ENCODE data around the gene CD300C.

DNA sequence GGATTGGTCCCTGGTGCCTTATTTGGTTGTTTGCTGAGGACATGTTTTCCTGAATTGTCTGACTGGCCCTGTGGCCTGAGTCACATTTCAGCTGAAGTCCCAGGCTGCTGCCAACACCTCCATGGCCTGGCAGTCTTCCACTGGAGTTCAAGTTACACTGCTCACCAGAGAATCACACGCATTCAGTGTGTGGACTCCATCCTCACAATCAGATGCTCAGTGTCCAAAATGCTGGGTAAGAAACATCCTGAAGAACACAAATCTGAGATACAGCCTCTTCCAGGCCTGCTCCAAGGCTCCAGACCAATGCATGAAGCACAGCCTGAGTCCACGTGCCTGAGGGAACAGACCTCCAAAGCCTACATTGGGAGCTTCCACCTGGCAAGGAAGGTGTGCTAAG, 33.9 kb downstream of the CD300C start:
- TF ChIP-seq, protein P1, sequence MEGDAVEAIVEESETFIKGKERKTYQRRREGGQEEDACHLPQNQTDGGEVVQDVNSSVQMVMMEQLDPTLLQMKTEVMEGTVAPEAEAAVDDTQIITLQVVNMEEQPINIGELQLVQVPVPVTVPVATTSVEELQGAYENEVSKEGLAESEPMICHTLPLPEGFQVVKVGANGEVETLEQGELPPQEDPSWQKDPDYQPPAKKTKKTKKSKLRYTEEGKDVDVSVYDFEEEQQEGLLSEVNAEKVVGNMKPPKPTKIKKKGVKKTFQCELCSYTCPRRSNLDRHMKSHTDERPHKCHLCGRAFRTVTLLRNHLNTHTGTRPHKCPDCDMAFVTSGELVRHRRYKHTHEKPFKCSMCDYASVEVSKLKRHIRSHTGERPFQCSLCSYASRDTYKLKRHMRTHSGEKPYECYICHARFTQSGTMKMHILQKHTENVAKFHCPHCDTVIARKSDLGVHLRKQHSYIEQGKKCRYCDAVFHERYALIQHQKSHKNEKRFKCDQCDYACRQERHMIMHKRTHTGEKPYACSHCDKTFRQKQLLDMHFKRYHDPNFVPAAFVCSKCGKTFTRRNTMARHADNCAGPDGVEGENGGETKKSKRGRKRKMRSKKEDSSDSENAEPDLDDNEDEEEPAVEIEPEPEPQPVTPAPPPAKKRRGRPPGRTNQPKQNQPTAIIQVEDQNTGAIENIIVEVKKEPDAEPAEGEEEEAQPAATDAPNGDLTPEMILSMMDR (conservative IDR thresholded peaks at IDR 0.05), result no peak
- no peak for TF ChIP-seq ZFX (IDR thresholded peaks at IDR 0.05)

Data from C4-2B (cell line).